ENCODE measurements around the gene CLIC5.
"Not testable (repeated sequence)": the region's sequence is repeated elsewhere in the genome, so short reads cannot be mapped to it uniquely, and the experiment has no call there.

The CLIC5 gene

GRCh38 chr6:45928721-45929305 lies 86.8 kb downstream of the CLIC5 start:
- TF ChIP-seq POLR2A (IDR thresholded peaks at IDR 0.05; ENCODE audit: low read depth, low read length): no peak
- DNase-seq (ENCODE audit: insufficient read length, low spot score) (no peak), FAIRE-seq (no peak)

GRCh38 chr6:45927421-45928320 lies 88.0 kb downstream of the CLIC5 start:
- FAIRE-seq (no peak), DNase-seq (ENCODE audit: insufficient read length, low spot score) (no peak)
- TF ChIP-seq POLR2A (IDR thresholded peaks at IDR 0.05; ENCODE audit: low read depth, low read length): no peak

- DNase-seq (ENCODE audit: insufficient read length, low spot score); FAIRE-seq: not testable (repeated sequence)
Observed at GRCh38 chr6:45926423-45926822, 89.2 kb downstream of the CLIC5 start.

GRCh38 chr6:45924763-45925342 lies 90.8 kb downstream of the CLIC5 start:
- TF ChIP-seq POLR2A (IDR thresholded peaks at IDR 0.05; ENCODE audit: low read depth, low read length): no peak
- DNase-seq (ENCODE audit: insufficient read length, low spot score) (no peak), FAIRE-seq (no peak)

GRCh38 chr6:45923831-45924391 lies 91.7 kb downstream of the CLIC5 start:
- DNase-seq (ENCODE audit: insufficient read length, low spot score) (peak; percentile 10), FAIRE-seq (no peak)
- TF ChIP-seq POLR2A (IDR thresholded peaks at IDR 0.05; ENCODE audit: low read depth, low read length): no peak

GRCh38 chr6:45922728-45923351 lies 92.8 kb downstream of the CLIC5 start:
- DNase-seq (ENCODE audit: insufficient read length, low spot score): peak; percentile 45
- FAIRE-seq: no peak
- TF ChIP-seq POLR2A (IDR thresholded peaks at IDR 0.05; ENCODE audit: low read depth, low read length): no peak

GRCh38 chr6:45921691-45922281 lies 93.9 kb downstream of the CLIC5 start:
- FAIRE-seq: no peak
- TF ChIP-seq POLR2A (IDR thresholded peaks at IDR 0.05; ENCODE audit: low read depth, low read length): no peak
- no peak for DNase-seq (ENCODE audit: insufficient read length, low spot score)

- FAIRE-seq (no peak), DNase-seq (ENCODE audit: insufficient read length, low spot score) (no peak)
- TF ChIP-seq POLR2A (IDR thresholded peaks at IDR 0.05; ENCODE audit: low read depth, low read length): no peak
Observed at GRCh38 chr6:45920819-45921511, 94.7 kb downstream of the CLIC5 start.

- no peak for DNase-seq (ENCODE audit: insufficient read length, low spot score)
- FAIRE-seq: no peak
- TF ChIP-seq POLR2A (IDR thresholded peaks at IDR 0.05; ENCODE audit: low read depth, low read length): no peak
Observed at GRCh38 chr6:45917439-45917838, 98.2 kb downstream of the CLIC5 start.

GRCh38 chr6:45916692-45917091 lies 99.0 kb downstream of the CLIC5 start:
- TF ChIP-seq POLR2A (IDR thresholded peaks at IDR 0.05; ENCODE audit: low read depth, low read length): no peak
- no peak for DNase-seq (ENCODE audit: insufficient read length, low spot score)
- FAIRE-seq: no peak

GRCh38 chr6:45915780-45916468 lies 99.7 kb downstream of the CLIC5 start:
- no peak for DNase-seq (ENCODE audit: insufficient read length, low spot score)
- no peak for FAIRE-seq
- no peak for TF ChIP-seq POLR2A (IDR thresholded peaks at IDR 0.05; ENCODE audit: low read depth, low read length)

- FAIRE-seq (no peak), DNase-seq (ENCODE audit: insufficient read length, low spot score) (no peak)
- TF ChIP-seq POLR2A (IDR thresholded peaks at IDR 0.05; ENCODE audit: low read depth, low read length): no peak
Observed at GRCh38 chr6:45911691-45912090, 104.0 kb downstream of the CLIC5 start.

- TF ChIP-seq POLR2A (IDR thresholded peaks at IDR 0.05; ENCODE audit: low read depth, low read length): no peak
- FAIRE-seq (no peak), DNase-seq (ENCODE audit: insufficient read length, low spot score) (no peak)
Observed at GRCh38 chr6:45903959-45904358, 111.7 kb downstream of the CLIC5 start.
